ENCODE results near the gene CREB3L2. TPM values are rescaled to one million over a fixed set of nuclear protein-coding genes. Genes with fewer than 3 reads are reported as not detected.

The CREB3L2 gene
- total and polyA plus RNA-seq, 9 donors: 21.2 to 110 (median 80.8) TPM

- no peaks in the 10 kb centered on the region for H3K27me3 ChIP-seq
- 69 to 71% (median 69%) methylated on average over 2 of the region's 2 CpGs for WGBS, 3 donors
- intact Hi-C loops (cut with DNase I): loop anchor here in 1 of 4 donors (5.0 kb wide), 1 partner anchor 409 kb away; no protein-coding TSS in a partner anchor
- H3K27ac ChIP-seq: no peak overlapping the region
- no peak for DNase-seq
- no peaks in the 10 kb centered on the region for H3K36me3 ChIP-seq
- H3K9me3 ChIP-seq: no peaks in the 10 kb centered on the region
- TF ChIP-seq EP300 (IDR thresholded peaks at IDR 0.05) (no peak), CTCF (IDR thresholded peaks at IDR 0.05) (no peak), POLR2A (IDR thresholded peaks at IDR 0.05) (no peak)
- H3K4me1 ChIP-seq (ENCODE audit: insufficient read depth): no peaks in the 10 kb centered on the region
- no peak overlapping the region for H3K4me3 ChIP-seq
These were observed 34.2 kb upstream of the CREB3L2 start for GRCh38 chr7:138036135-138036534.

- H3K36me3 ChIP-seq: no peaks in the 10 kb centered on the region
- no peaks in the 10 kb centered on the region for H3K27me3 ChIP-seq
- TF ChIP-seq CTCF (IDR thresholded peaks at IDR 0.05): no peak
- TF ChIP-seq EP300 (IDR thresholded peaks at IDR 0.05): no peak
- TF ChIP-seq POLR2A (IDR thresholded peaks at IDR 0.05): no peak
- 83 to 88% (median 85%) methylated on average over 4 of the region's 4 CpGs for WGBS, 3 donors
- H3K9me3 ChIP-seq: no peaks in the 10 kb centered on the region
- DNase-seq: no peak
- intact Hi-C loops (cut with DNase I): no loop called here
- no peak overlapping the region for H3K4me3 ChIP-seq
- no peaks in the 10 kb centered on the region for H3K4me1 ChIP-seq (ENCODE audit: insufficient read depth)
- H3K27ac ChIP-seq: no peak overlapping the region
These were observed 31.4 kb upstream of the CREB3L2 start for GRCh38 chr7:138033241-138033640.

GRCh38 chr7:138032770-138033169 lies 30.9 kb upstream of the CREB3L2 start:
- DNase-seq: no peak
- Histone ChIP-seq H3K27me3 (no peaks in the 10 kb centered on the region), H3K4me3 (no peak overlapping the region), H3K9me3 (no peaks in the 10 kb centered on the region), H3K36me3 (no peaks in the 10 kb centered on the region), H3K4me1 (ENCODE audit: insufficient read depth) (no peaks in the 10 kb centered on the region), H3K27ac (no peak overlapping the region)
- no peak for TF ChIP-seq POLR2A (IDR thresholded peaks at IDR 0.05)
- no peak for TF ChIP-seq EP300 (IDR thresholded peaks at IDR 0.05)
- TF ChIP-seq CTCF (IDR thresholded peaks at IDR 0.05): no peak
- intact Hi-C loops (cut with DNase I): no loop called here
- WGBS, 3 donors: 58 to 71% (median 60%) methylated on average over 3 of the region's 3 CpGs

- no peak overlapping the region for H3K27ac ChIP-seq
- H3K4me1 ChIP-seq (ENCODE audit: insufficient read depth): no peaks in the 10 kb centered on the region
- no peaks in the 10 kb centered on the region for H3K9me3 ChIP-seq
- intact Hi-C loops (cut with DNase I): no loop called here
- no peak for TF ChIP-seq POLR2A (IDR thresholded peaks at IDR 0.05)
- TF ChIP-seq CTCF (IDR thresholded peaks at IDR 0.05): no peak
- TF ChIP-seq EP300 (IDR thresholded peaks at IDR 0.05): no peak
- no peaks in the 10 kb centered on the region for H3K36me3 ChIP-seq
- DNase-seq: no peak
- H3K4me3 ChIP-seq: no peak overlapping the region
- no peaks in the 10 kb centered on the region for H3K27me3 ChIP-seq
These were observed 30.3 kb upstream of the CREB3L2 start for GRCh38 chr7:138032186-138032585.

All from ovary (tissue), 9 donors.